ENCODE results near the gene CCDC71.

DNA sequence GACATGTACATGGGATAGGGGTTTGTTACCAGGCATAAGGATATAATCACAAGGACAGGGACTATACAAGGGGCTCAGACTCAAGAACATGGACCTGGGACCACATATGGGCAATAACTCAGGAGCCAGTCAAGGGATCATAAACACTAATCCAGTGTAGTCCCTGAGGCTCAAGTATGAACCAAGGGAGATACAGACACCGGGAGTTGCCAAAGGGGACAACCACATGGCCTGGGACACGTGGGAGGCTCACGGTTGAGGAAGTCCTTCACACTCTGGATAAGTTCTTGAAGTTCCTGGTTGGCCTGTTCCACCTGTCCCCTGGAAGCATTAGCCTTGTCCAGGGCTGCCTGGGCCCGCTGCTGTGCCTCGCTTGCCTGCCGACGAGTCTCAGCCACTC lies 43.7 kb downstream of the CCDC71 start:
- TF ChIP-seq, protein P1, sequence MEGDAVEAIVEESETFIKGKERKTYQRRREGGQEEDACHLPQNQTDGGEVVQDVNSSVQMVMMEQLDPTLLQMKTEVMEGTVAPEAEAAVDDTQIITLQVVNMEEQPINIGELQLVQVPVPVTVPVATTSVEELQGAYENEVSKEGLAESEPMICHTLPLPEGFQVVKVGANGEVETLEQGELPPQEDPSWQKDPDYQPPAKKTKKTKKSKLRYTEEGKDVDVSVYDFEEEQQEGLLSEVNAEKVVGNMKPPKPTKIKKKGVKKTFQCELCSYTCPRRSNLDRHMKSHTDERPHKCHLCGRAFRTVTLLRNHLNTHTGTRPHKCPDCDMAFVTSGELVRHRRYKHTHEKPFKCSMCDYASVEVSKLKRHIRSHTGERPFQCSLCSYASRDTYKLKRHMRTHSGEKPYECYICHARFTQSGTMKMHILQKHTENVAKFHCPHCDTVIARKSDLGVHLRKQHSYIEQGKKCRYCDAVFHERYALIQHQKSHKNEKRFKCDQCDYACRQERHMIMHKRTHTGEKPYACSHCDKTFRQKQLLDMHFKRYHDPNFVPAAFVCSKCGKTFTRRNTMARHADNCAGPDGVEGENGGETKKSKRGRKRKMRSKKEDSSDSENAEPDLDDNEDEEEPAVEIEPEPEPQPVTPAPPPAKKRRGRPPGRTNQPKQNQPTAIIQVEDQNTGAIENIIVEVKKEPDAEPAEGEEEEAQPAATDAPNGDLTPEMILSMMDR (IDR thresholded peaks at IDR 0.05; ENCODE audit: low read depth, low read length, poor library complexity, severe bottlenecking), result no peak
- TF ChIP-seq EZH2phosphoT487 (IDR thresholded peaks at IDR 0.05; ENCODE audit: borderline replicate concordance, low read length), result no peak
